ENCODE measurements around the gene GIGYF2. TPM values are rescaled to one million over a fixed set of nuclear protein-coding genes. Genes with fewer than 3 reads are reported as not detected.
A peak's percentile ranks its signal among the peaks of the same experiment; 100 is the strongest.
"Not testable (repeated sequence)": the region's sequence is repeated elsewhere in the genome, so short reads cannot be mapped to it uniquely, and the experiment has no call there.

The GIGYF2 gene
- total RNA-seq (2014; rRNA removed; shearing (Covaris generic); ENCODE audit: low replicate concordance) = 14.4 and 29.6 TPM in 2 replicates

DNA sequence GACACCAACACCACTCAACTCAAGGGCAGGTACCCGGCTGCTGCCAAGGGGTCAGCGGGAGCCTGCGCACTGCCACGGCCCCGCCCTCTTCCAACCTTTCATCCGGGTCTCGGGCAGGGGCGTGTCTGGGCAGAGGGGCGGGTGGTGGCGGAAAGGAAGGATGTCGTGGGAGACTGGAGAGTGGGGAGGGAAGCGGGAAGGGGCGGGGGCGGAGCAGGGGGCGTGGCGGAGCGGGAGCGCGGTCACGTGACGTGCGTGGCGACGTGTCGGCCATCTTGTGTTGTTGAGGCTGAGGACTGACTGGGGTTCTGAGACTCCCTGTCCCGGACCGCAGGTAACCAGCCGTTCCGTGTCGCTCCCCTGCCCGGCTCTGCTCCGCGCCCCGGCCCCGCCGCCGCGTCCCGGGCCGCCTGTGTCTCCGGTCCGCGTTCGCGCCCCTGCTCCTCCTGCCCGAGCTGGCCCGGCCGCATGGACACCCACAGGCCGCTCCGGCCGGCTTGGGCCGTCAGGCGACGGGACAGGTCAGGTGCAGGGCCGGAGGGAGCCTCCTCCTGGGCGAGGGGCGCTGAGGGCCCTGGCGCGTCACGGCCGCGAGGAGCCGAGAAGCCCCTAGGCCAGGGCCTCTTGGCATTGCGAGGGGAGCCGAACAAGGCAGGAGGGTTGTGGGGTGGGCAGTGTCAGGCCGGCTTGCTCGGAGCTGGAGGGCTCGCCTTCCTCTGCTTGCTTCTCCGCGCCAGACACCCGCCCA lies at the start of gene GIGYF2:
GIGYF2 (plus strand) TSS at position 273 of the 748 bp plus-strand sequence. CDS start 37,867 bp downstream, outside the sequence.
- in situ Hi-C loops (cut with HindIII; ENCODE audit: low pct_unique_long_range_greater_than_20kb, low sequenced_read_pairs) = no loop called here
- peak; percentile 96 for DNase-seq (ENCODE audit: low read depth)

GRCh38 chr2:232649033-232649432 lies 48.1 kb upstream of the GIGYF2 start:
- in situ Hi-C loops (cut with HindIII; ENCODE audit: low pct_unique_long_range_greater_than_20kb, low sequenced_read_pairs) = no loop called here

DNA sequence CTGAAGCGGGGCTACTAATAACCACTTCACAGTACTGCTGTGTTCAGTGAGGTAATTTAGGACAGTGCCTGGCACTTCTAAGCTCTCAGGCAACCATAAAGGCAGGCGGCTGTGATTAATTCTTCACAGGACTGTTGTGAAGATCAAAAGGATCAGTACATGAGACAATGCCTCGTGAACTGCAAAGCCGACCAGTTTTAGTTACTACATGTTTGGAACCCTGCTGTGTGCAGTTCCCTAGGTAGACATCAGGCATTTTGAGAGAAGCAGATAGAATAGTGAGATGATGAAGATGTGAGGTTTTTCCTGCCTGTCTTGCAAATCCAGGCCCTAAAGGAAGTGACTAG lies 44.7 kb upstream of the GIGYF2 start:
- in situ Hi-C loops (cut with HindIII; ENCODE audit: low pct_unique_long_range_greater_than_20kb, low sequenced_read_pairs) = no loop called here
- no peak for DNase-seq (ENCODE audit: low read depth)

More at GRCh38 chr2:232649033-232649432, 48.1 kb upstream of the GIGYF2 start:
- no peak for DNase-seq (ENCODE audit: low read depth)

DNA sequence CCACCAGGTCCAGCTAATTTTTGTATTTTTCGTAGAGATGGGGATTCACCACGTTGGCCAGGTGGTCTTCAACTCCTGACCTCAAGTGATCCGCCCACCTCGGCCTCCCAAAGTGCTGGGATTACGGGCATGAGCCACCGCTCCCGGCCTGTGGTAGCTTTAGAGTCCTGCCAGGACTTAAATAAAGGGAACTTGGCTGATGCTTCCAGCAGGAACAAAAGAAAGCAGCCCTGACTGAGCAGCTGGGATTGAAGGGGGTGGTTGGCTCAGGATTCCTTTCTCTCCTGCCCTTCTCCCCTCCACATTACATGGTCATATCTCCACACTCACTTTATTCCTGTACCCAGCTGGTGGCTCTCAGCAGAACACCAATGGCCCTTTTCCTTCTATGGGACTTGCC lies 43.7 kb upstream of the GIGYF2 start:
- no peak for DNase-seq (ENCODE audit: low read depth)
- in situ Hi-C loops (cut with HindIII; ENCODE audit: low pct_unique_long_range_greater_than_20kb, low sequenced_read_pairs) = no loop called here

GRCh38 chr2:232655392-232655791 lies 41.7 kb upstream of the GIGYF2 start:
- in situ Hi-C loops (cut with HindIII; ENCODE audit: low pct_unique_long_range_greater_than_20kb, low sequenced_read_pairs) = no loop called here

GRCh38 chr2:232658217-232658785 lies 38.8 kb upstream of the GIGYF2 start:
- in situ Hi-C loops (cut with HindIII; ENCODE audit: low pct_unique_long_range_greater_than_20kb, low sequenced_read_pairs) = no loop called here
- DNase-seq (ENCODE audit: low read depth) = no peak

More at GRCh38 chr2:232655392-232655791, 41.7 kb upstream of the GIGYF2 start:
- DNase-seq (ENCODE audit: low read depth) = no peak

- no peak for DNase-seq (ENCODE audit: low read depth)
- in situ Hi-C loops (cut with HindIII; ENCODE audit: low pct_unique_long_range_greater_than_20kb, low sequenced_read_pairs) = no loop called here
These were observed 37.8 kb upstream of the GIGYF2 start for GRCh38 chr2:232659359-232659758.

- in situ Hi-C loops (cut with HindIII; ENCODE audit: low pct_unique_long_range_greater_than_20kb, low sequenced_read_pairs) = no loop called here
- no peak for DNase-seq (ENCODE audit: low read depth)
These were observed 34.5 kb upstream of the GIGYF2 start for GRCh38 chr2:232662486-232663260.

DNA sequence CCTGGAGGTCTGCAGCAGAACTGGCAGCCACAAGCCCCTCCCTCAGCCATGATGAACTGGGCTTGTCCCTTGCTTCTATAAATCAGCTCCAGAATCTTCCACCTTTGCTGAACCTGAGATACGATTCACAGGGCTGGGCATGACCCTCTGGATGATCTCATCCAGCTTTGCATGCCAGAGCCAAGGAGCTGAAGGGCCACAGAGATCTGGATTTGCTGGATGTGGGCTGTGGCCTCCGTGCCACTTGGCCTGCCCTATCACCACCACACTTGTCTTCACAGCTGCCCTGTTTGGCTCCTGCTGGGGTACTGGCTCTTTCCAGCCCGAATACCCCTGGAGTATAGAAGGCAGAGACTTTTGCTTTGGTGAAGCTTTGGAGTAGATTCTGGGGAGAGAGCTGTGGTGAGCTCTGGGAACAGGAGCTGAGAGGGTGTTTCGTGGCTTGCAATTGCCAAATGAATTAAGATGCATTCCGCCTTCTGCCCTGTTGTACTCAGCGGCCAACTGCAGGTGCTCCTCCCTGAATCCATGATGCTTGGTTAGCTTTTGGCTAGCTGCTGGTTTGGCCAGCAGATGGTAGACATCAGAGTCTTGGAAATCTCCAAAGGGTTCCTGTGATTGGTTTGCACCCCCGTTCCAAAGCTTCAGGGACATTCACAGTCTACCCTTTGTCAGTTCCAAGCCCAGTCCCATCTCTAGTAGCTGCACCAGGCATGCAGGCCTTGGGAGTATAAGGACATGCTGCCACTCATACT lies 30.9 kb upstream of the GIGYF2 start:
- in situ Hi-C loops (cut with HindIII; ENCODE audit: low pct_unique_long_range_greater_than_20kb, low sequenced_read_pairs) = no loop called here

DNA sequence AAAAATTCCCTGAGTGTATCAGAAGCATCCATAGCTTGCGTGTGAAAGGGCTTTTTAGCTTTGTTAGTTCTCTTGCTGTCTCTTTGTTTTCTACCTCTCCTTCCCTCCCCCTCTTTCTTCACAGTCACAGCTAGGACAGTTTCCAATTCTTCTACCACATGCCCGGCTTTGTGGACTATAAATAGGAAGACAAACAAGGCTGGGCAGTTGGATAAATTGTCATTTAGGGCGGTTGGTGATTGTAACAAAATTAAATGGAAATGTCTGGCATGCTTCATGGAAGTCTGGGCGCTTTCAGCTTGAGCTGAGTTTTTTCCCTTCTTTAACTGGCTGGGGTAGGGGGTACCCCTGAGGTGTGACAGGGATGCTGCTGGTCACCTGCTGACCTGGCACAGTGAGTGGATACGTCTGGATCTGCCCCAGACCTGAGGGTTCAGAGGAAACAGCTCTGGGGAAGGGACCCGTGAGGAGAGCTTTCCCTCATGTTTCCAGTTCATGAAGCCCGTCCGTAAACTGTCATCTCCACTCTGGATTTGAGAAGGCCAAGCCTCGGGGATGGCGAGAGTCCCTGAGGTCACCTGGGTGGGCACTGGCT lies 29.0 kb upstream of the GIGYF2 start:
- DNase-seq (ENCODE audit: low read depth) = no peak
- in situ Hi-C loops (cut with HindIII; ENCODE audit: low pct_unique_long_range_greater_than_20kb, low sequenced_read_pairs) = no loop called here

More for the DNA sequence above, 30.9 kb upstream of the GIGYF2 start:
- no peak for DNase-seq (ENCODE audit: low read depth)

DNA sequence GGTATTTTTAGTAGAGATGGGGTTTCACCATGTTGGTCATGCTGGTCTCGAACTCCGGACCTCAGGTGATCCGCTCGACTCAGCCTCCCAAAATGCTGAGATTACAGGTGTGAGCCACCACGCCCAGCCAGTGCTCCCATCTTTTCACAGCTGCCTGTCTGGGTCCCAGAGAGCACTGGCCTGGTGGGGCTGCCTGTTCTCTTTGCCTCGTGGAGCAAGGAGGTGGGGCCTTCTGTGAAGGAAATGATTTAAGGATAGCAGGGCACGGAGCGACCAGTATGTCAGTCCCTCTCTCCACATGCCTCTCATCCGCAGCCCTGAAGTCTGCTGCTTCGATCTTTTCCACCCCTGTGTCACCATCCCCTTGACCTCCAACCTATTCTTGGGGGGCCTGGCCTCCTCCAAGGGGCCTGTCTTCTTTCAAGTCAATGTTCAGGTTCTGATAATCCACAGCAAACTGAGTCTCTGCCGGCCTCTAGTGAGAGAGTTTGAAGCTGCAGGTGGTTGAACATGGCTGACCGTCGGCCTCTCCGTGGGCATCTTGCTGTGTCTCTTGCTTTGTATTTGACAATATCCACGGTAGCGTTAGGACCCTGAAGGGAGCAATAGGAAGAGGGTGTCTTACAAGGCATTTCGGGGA lies 28.2 kb upstream of the GIGYF2 start:
- in situ Hi-C loops (cut with HindIII; ENCODE audit: low pct_unique_long_range_greater_than_20kb, low sequenced_read_pairs) = no loop called here
- DNase-seq (ENCODE audit: low read depth) = no peak

GRCh38 chr2:232672588-232672987 lies 24.5 kb upstream of the GIGYF2 start:
- no peak for DNase-seq (ENCODE audit: low read depth)
- in situ Hi-C loops (cut with HindIII; ENCODE audit: low pct_unique_long_range_greater_than_20kb, low sequenced_read_pairs) = no loop called here

GRCh38 chr2:232674491-232674890 lies 22.6 kb upstream of the GIGYF2 start:
- DNase-seq (ENCODE audit: low read depth) = no peak
- in situ Hi-C loops (cut with HindIII; ENCODE audit: low pct_unique_long_range_greater_than_20kb, low sequenced_read_pairs) = no loop called here

GRCh38 chr2:232675381-232675780 lies 21.8 kb upstream of the GIGYF2 start:
- in situ Hi-C loops (cut with HindIII; ENCODE audit: low pct_unique_long_range_greater_than_20kb, low sequenced_read_pairs) = no loop called here

DNA sequence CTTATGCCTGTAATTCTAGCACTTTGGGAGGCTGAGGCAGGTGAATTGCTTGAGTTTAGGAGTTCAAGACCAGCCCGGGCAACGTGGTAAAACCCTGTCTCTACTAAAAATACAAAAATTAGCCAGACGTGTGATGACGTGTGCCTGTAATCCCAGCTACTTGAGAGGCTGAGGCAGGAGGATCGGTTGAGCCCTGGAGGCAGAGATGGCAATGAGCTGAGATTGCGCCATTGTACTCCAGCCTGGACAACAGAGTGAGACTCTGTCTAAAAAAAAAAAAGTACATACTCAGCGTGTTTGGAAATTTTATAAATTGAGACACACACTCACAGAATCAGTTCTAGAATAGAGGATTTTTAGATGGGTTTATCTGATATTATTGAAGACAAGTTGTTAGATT lies 17.1 kb upstream of the GIGYF2 start:
- in situ Hi-C loops (cut with HindIII; ENCODE audit: low pct_unique_long_range_greater_than_20kb, low sequenced_read_pairs) = no loop called here

More at GRCh38 chr2:232675381-232675780, 21.8 kb upstream of the GIGYF2 start:
- DNase-seq (ENCODE audit: low read depth) = no peak

GRCh38 chr2:232681527-232681926 lies 15.6 kb upstream of the GIGYF2 start:
- DNase-seq (ENCODE audit: low read depth) = no peak
- in situ Hi-C loops (cut with HindIII; ENCODE audit: low pct_unique_long_range_greater_than_20kb, low sequenced_read_pairs) = no loop called here

More for the DNA sequence above, 17.1 kb upstream of the GIGYF2 start:
- DNase-seq (ENCODE audit: low read depth) = no peak

DNA sequence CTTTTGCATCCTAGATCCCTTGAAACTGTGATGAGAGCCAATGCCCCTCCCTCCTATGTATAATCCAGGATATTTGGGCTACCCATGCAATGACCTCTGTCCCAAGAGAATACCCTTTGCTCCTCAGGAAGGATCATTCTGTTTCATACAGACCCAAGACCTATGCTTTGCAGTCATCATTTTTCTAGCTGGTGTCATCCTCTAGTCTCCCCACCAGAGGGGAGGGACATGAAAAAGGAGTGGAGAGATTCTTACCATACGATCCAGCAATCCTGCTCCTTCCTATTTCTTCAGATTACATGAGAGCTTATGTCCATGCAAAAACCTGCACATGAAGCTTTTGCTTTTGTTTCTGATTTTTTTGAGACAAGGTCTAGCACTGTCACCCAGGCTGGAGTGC lies 13.8 kb upstream of the GIGYF2 start:
- in situ Hi-C loops (cut with HindIII; ENCODE audit: low pct_unique_long_range_greater_than_20kb, low sequenced_read_pairs) = no loop called here
- DNase-seq (ENCODE audit: low read depth) = no peak

GRCh38 chr2:232685391-232685790 lies 11.7 kb upstream of the GIGYF2 start:
- DNase-seq (ENCODE audit: low read depth) = not testable (repeated sequence)

More at GRCh38 chr2:232685391-232685790, 11.7 kb upstream of the GIGYF2 start:
- in situ Hi-C loops (cut with HindIII; ENCODE audit: low pct_unique_long_range_greater_than_20kb, low sequenced_read_pairs) = not testable (repeated sequence)
